ENCODE measurements around the gene FGF6. TPM values are rescaled to one million over a fixed set of nuclear protein-coding genes. Genes with fewer than 3 reads are reported as not detected.

The FGF6 gene
- total RNA-seq, 1 experiment from 2014 or later, result not detected

DNA sequence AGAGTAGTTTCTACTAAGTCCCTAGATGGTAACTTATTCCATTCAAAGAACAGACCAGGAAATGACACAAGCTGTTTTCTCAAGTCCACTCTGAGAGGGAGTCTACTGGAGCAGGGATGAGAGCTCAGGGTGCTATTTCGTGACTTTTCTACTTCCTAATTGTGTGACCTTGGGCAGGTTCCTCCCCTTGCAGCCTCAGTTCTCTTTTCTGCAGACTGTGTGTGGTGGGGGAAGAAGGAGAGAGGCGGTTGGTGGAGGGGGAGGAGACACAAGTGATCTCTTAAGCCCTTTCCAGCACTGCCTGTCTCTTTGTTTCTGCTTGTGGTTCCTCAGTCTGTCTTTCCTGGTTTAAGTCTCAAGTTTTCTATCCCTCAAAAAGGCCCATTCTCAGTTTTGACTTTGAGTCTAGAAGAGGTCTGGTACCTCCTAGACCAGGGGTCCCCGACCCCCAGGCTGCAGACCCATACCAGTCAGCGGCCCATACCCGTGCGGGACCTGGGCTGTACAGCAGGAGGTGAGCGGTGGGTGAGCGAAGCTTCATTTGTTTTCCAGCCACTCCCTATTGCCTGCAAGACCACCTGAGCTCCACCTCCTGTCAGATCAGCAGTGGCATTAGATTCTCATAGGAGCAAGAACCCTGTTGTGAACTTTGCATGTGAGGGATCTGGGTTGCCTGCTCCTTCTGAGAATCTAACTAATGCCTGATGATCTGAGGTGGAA is 10.7 kb downstream of the FGF6 start:
- no peaks in the 10 kb centered on the region for H3K4me1 Mint-ChIP-seq (ENCODE audit: low read depth, unreplicated experiment)
- intact Hi-C loops (cut with micrococcal nuclease; ENCODE audit: unreplicated experiment), result no loop called here
- H3K36me3 Mint-ChIP-seq (ENCODE audit: insufficient read depth, unreplicated experiment), result no peaks in the 10 kb centered on the region
- CTCF ChIA-PET, result no interaction called here
- BruUV-seq (replicated peaks), result no TSS peak
- H3K27ac Mint-ChIP-seq (ENCODE audit: unreplicated experiment), result no peak overlapping the region
- DNase-seq, result no peak
- H3K4me3 Mint-ChIP-seq (ENCODE audit: low read depth, unreplicated experiment), result no peak overlapping the region
- peaks cover 60% of the 10 kb centered on the region for H3K27me3 Mint-ChIP-seq (ENCODE audit: unreplicated experiment)
- TF ChIP-seq, protein P1, sequence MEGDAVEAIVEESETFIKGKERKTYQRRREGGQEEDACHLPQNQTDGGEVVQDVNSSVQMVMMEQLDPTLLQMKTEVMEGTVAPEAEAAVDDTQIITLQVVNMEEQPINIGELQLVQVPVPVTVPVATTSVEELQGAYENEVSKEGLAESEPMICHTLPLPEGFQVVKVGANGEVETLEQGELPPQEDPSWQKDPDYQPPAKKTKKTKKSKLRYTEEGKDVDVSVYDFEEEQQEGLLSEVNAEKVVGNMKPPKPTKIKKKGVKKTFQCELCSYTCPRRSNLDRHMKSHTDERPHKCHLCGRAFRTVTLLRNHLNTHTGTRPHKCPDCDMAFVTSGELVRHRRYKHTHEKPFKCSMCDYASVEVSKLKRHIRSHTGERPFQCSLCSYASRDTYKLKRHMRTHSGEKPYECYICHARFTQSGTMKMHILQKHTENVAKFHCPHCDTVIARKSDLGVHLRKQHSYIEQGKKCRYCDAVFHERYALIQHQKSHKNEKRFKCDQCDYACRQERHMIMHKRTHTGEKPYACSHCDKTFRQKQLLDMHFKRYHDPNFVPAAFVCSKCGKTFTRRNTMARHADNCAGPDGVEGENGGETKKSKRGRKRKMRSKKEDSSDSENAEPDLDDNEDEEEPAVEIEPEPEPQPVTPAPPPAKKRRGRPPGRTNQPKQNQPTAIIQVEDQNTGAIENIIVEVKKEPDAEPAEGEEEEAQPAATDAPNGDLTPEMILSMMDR (IDR thresholded peaks at IDR 0.05; ENCODE audit: unreplicated experiment), result no peak
- no peaks in the 10 kb centered on the region for H3K9me3 Mint-ChIP-seq (ENCODE audit: low read depth, unreplicated experiment)

DNA sequence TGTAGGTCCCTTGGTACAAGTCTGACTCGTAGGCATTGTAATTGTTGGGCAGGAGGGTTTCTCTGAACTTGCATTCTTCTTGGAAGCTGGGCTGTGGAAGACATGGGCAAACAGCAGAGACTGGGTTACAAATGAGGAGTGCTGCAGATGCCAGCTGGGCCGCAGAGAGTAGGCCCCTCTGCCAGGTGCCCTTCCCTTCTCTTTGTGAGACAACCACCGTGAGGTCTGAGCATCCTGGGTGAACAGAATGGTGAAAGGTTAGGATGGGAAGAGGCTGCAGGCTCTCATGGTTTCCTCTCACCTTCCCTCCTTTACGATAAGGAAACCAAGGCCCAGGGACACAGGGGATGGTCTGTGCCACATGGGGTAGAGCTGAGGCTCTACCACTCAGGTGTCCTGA is 11.3 kb downstream of the FGF6 start:
- no peaks in the 10 kb centered on the region for H3K4me1 Mint-ChIP-seq (ENCODE audit: low read depth, unreplicated experiment)
- BruUV-seq (replicated peaks), result no TSS peak

GRCh38 chr12:4433745-4434058 is 11.9 kb downstream of the FGF6 start:
- Mint-ChIP-seq H3K27ac (ENCODE audit: unreplicated experiment) (no peak overlapping the region), H3K4me3 (ENCODE audit: low read depth, unreplicated experiment) (no peak overlapping the region), H3K27me3 (ENCODE audit: unreplicated experiment) (peaks cover 55% of the 10 kb centered on the region), H3K9me3 (ENCODE audit: low read depth, unreplicated experiment) (no peaks in the 10 kb centered on the region), H3K4me1 (ENCODE audit: low read depth, unreplicated experiment) (no peaks in the 10 kb centered on the region), H3K36me3 (ENCODE audit: insufficient read depth, unreplicated experiment) (no peaks in the 10 kb centered on the region)
- intact Hi-C loops (cut with micrococcal nuclease; ENCODE audit: unreplicated experiment), result no loop called here
- CTCF ChIA-PET, result no interaction called here
- DNase-seq, result no peak
- no TSS peak for BruUV-seq (replicated peaks)
- TF ChIP-seq, protein P1 (IDR thresholded peaks at IDR 0.05; ENCODE audit: unreplicated experiment), result no peak

More for the DNA sequence above, 11.3 kb downstream of the FGF6 start:
- H3K27ac Mint-ChIP-seq (ENCODE audit: unreplicated experiment), result no peak overlapping the region
- TF ChIP-seq, protein P1 (IDR thresholded peaks at IDR 0.05; ENCODE audit: unreplicated experiment), result no peak
- H3K27me3 Mint-ChIP-seq (ENCODE audit: unreplicated experiment), result peaks cover 60% of the 10 kb centered on the region
- H3K9me3 Mint-ChIP-seq (ENCODE audit: low read depth, unreplicated experiment), result no peaks in the 10 kb centered on the region
- no peak overlapping the region for H3K4me3 Mint-ChIP-seq (ENCODE audit: low read depth, unreplicated experiment)
- DNase-seq, result no peak
- H3K36me3 Mint-ChIP-seq (ENCODE audit: insufficient read depth, unreplicated experiment), result no peaks in the 10 kb centered on the region
- intact Hi-C loops (cut with micrococcal nuclease; ENCODE audit: unreplicated experiment), result no loop called here
- CTCF ChIA-PET, result no interaction called here

DNA sequence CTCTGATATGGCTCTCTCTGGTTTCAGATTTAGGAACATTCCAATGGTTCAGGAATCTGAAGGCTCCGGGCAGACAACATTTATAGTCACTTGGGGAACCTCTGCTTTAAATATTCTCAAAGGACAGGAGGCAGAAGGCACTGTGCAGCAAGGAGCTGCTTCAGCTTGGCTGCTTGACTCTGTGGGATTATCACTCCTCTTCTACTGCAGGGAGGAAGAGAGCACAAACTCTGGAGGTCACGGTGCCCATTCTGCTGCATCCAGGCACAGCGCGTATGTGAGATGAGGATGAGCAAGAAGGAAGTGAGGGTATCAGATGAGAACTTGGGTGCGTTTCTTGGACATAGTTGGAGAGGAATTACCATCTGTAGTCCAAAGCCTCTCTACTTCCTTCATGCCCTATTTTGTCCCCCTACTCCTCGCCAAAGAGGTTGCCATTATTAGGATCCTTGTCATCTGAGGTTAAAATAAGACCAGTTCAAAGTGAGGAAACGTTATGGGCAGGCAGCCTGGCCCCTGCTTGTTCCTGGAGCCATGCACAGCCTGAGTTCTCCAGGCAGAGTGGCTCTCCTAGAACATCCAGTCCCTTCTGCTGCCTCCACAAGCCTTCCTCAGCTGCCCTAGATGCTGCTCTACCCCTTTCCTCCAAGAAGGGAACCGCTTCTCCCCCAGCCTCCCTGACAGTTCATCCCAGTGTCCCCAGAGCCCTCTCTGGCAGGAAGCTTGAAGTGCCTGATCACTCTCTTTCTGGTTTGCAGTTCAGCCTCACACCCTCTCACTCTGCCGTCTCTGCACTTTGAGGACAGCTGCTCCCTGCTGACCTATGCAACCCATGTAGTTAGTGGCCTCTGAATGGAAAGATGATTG is 12.5 kb downstream of the FGF6 start:
- BruUV-seq (replicated peaks), result no TSS peak
- no peaks in the 10 kb centered on the region for H3K4me1 Mint-ChIP-seq (ENCODE audit: low read depth, unreplicated experiment)
- no peaks in the 10 kb centered on the region for H3K36me3 Mint-ChIP-seq (ENCODE audit: insufficient read depth, unreplicated experiment)
- peaks cover 50% of the 10 kb centered on the region for H3K27me3 Mint-ChIP-seq (ENCODE audit: unreplicated experiment)
- TF ChIP-seq, protein P1 (IDR thresholded peaks at IDR 0.05; ENCODE audit: unreplicated experiment), result no peak
- no peak overlapping the region for H3K27ac Mint-ChIP-seq (ENCODE audit: unreplicated experiment)
- CTCF ChIA-PET, result no interaction called here
- H3K4me3 Mint-ChIP-seq (ENCODE audit: low read depth, unreplicated experiment), result no peak overlapping the region
- intact Hi-C loops (cut with micrococcal nuclease; ENCODE audit: unreplicated experiment), result no loop called here
- H3K9me3 Mint-ChIP-seq (ENCODE audit: low read depth, unreplicated experiment), result no peaks in the 10 kb centered on the region
- no peak for DNase-seq
